ENCODE data around the gene TRIM72. TPM values are rescaled to one million over a fixed set of nuclear protein-coding genes. Genes with fewer than 3 reads are reported as not detected.
"Not testable (repeated sequence)": the region's sequence is repeated elsewhere in the genome, so short reads cannot be mapped to it uniquely, and the experiment has no call there.

TRIM72 gene
- total RNA-seq, 2 experiments from 2014 or later = 0.03 to 0.05 TPM

GRCh38 chr16:31192856-31193642 is 20.9 kb upstream of the TRIM72 start:
- H3K36me3 Mint-ChIP-seq (ENCODE audit: low read depth) = peaks cover 87% of the 10 kb centered on the region
- H3K4me1 Mint-ChIP-seq = peaks cover 64% of the 10 kb centered on the region
- no peaks in the 10 kb centered on the region for H3K27me3 Mint-ChIP-seq
- H3K27ac Mint-ChIP-seq = peak overlapping the region; percentile 56
- CTCF ChIA-PET = interaction anchor here (1.1 kb wide), 1 partner anchor 267 kb away, joined by 3 read pairs; no protein-coding TSS in a partner anchor
- H3K4me3 Mint-ChIP-seq = no peak overlapping the region
- POLR2A ChIA-PET = interaction anchor here (0.6 to 9.0 kb wide), 6 partner anchors 8 to 209 kb away, joined by 3 to 77 read pairs (median 4); partner anchors contain the start of gene FUS
- H3K9me3 Mint-ChIP-seq = no peaks in the 10 kb centered on the region
- DNase-seq = no peak

DNA sequence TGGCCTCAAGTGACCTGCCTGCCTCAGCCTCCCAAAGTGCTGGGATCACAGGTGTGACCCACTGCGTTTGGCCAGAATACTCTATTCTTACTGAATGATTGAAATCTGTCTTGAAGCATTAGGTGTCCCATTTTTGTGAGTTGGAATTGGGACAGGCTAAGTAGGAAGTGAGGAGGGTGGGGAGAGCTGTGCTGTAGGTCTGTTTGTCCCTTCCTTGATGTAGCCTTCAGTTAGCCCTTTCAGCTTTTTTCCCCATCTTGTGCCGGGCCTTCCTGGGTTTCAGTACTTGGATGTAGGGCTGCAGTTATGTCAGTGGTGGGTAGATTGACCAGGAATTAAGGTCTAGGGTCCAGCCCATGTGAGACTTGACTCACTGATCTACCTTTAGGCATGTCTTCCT is 20.0 kb upstream of the TRIM72 start:
- no peak overlapping the region for H3K27ac Mint-ChIP-seq
- no peaks in the 10 kb centered on the region for H3K9me3 Mint-ChIP-seq
- DNase-seq = no peak
- H3K4me3 Mint-ChIP-seq = no peak overlapping the region
- ChIA-PET CTCF (no interaction called here), POLR2A (interaction anchor here (0.6 to 9.0 kb wide), 4 partner anchors 9 to 209 kb away, joined by 3 to 77 read pairs (median 32); partner anchors contain the start of gene FUS)
- H3K27me3 Mint-ChIP-seq = no peaks in the 10 kb centered on the region
- peaks cover 85% of the 10 kb centered on the region for H3K36me3 Mint-ChIP-seq (ENCODE audit: low read depth)
- peaks cover 64% of the 10 kb centered on the region for H3K4me1 Mint-ChIP-seq

- ChIA-PET POLR2A (interaction anchor here (1.2 to 9.0 kb wide), 4 partner anchors 10 to 138 kb away, joined by 4 to 77 read pairs (median 50); partner anchors contain the start of gene FUS), CTCF (no interaction called here)
- Mint-ChIP-seq H3K27me3 (no peaks in the 10 kb centered on the region), H3K36me3 (ENCODE audit: low read depth) (peaks cover 84% of the 10 kb centered on the region), H3K4me1 (peaks cover 65% of the 10 kb centered on the region), H3K4me3 (no peak overlapping the region), H3K27ac (peak overlapping the region; percentile 42), H3K9me3 (no peaks in the 10 kb centered on the region)
- DNase-seq = no peak
These were observed 19.0 kb upstream of the TRIM72 start for GRCh38 chr16:31194898-31195297.

DNA sequence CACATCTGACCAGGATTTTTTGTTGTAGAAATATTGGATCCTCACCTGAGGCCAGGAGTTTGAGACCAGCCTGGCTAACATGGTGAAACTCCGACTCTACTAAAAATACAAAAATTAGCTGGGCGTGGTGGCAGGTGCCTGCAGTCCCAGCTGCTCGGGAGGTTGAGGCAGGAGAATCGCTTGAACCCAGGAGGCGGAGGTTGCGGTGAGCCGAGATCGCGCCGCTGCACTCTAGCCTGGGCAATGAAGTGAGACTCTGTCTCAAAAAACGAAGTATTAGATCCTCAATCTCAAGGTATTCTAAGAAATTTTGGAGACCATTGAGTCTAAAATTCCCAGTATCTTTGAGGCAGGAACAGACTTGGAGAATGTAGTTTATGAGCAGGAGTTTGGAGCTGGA is 18.1 kb upstream of the TRIM72 start:
- Mint-ChIP-seq H3K36me3 (ENCODE audit: low read depth) (peaks cover 76% of the 10 kb centered on the region), H3K4me1 (peaks cover 63% of the 10 kb centered on the region)
- H3K9me3 Mint-ChIP-seq, DNase-seq, CTCF ChIA-PET, H3K4me3 Mint-ChIP-seq, H3K27me3 Mint-ChIP-seq, H3K27ac Mint-ChIP-seq: not testable (repeated sequence)
- POLR2A ChIA-PET = interaction anchor here (0.6 to 9.0 kb wide), 5 partner anchors 11 to 137 kb away, joined by 3 to 77 read pairs (median 4); partner anchors contain the start of gene FUS

GRCh38 chr16:31196324-31197088 is 17.4 kb upstream of the TRIM72 start:
- CTCF ChIA-PET = no interaction called here
- Mint-ChIP-seq H3K27ac (peak overlapping the region; percentile 35), H3K27me3 (no peaks in the 10 kb centered on the region), H3K9me3 (no peaks in the 10 kb centered on the region), H3K36me3 (ENCODE audit: low read depth) (peaks cover 76% of the 10 kb centered on the region), H3K4me1 (peaks cover 66% of the 10 kb centered on the region), H3K4me3 (no peak overlapping the region)
- POLR2A ChIA-PET = interaction anchor here (0.6 to 9.0 kb wide), 6 partner anchors 12 to 261 kb away, joined by 3 to 77 read pairs (median 4); partner anchors contain the start of gene FUS
- no peak for DNase-seq

DNA sequence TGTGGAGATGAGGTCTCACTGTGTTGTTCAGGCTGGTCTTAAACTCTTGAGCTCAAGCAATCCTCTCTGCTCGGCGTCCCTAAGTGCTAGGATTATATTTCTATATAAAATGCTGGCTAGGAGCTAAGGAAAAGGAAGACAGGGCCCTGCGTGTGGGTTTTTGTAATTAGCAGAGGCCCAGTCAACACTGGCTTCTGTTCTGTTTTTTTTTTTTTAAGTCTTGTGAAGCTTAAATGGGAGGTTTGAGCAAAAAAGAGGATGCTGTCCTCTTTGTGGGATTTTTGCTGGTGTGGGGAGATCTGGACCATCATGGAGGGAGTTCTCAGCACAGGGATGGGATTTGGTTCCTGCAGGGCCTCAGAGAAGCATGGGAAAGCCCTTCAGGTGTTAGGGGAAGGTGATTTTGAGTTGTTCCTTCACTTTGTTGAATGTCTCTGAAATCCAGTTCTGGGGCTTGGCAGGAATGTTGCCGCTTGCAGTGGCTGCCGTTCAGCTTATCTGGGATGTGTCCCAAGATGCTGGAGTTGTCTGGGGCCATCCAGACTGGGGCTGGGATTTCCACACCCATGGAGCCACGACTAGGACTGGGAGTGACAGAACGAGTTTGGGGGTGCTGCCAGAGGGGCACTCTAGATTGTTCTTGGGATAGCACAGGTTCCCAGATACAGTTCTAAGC is 15.6 kb upstream of the TRIM72 start:
- no peak for DNase-seq
- ChIA-PET POLR2A (interaction anchor here (3.0 to 9.0 kb wide), 3 partner anchors 9 to 19 kb away, joined by 13 to 77 read pairs (median 42); partner anchors contain the start of gene FUS), CTCF (interaction anchor here (0.8 to 1.8 kb wide), 4 partner anchors 9 to 187 kb away, joined by 3 to 4 read pairs (median 3); no protein-coding TSS in a partner anchor)
- H3K36me3 Mint-ChIP-seq (ENCODE audit: low read depth) = peaks cover 64% of the 10 kb centered on the region
- peaks cover 65% of the 10 kb centered on the region for H3K4me1 Mint-ChIP-seq
- no peaks in the 10 kb centered on the region for H3K9me3 Mint-ChIP-seq
- peak overlapping the region; percentile 71 for H3K27ac Mint-ChIP-seq
- H3K4me3 Mint-ChIP-seq = no peak overlapping the region
- H3K27me3 Mint-ChIP-seq = no peaks in the 10 kb centered on the region

GRCh38 chr16:31199430-31200041 is 14.4 kb upstream of the TRIM72 start:
- POLR2A ChIA-PET = interaction anchor here (2.8 to 9.0 kb wide), 4 partner anchors 10 to 183 kb away, joined by 10 to 77 read pairs (median 42); partner anchors contain the start of gene FUS
- CTCF ChIA-PET = interaction anchor here (1.2 to 1.9 kb wide), 6 partner anchors 9 to 261 kb away, joined by 3 to 7 read pairs (median 4); partner anchors contain the start of gene FUS
- Mint-ChIP-seq H3K27me3 (no peaks in the 10 kb centered on the region), H3K4me1 (peaks cover 66% of the 10 kb centered on the region), H3K36me3 (ENCODE audit: low read depth) (peaks cover 55% of the 10 kb centered on the region), H3K27ac (peak overlapping the region; percentile 47), H3K4me3 (no peak overlapping the region), H3K9me3 (no peaks in the 10 kb centered on the region)
- DNase-seq = no peak

DNA sequence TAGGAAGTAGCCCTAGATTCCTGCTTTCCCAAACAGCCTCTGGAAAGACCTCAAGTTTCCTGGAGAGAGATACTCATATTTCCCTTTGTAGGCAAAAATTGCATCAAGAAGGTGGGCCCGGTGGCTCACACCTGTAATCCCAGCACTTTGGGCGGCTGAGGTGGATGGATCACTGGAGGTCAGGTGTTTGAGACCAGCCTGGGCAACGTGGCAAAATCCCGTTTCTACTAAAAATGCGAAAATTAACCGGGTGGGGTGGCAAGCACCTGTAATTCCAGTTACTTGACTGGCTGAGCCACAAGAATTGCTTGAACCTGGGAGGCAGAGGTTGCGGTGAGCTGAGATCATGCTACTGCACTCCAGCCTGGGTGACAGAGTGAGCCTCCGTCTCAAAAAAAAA is 13.8 kb upstream of the TRIM72 start:
- H3K4me3 Mint-ChIP-seq = not testable (repeated sequence)
- H3K4me1 Mint-ChIP-seq = peaks cover 67% of the 10 kb centered on the region

DNA sequence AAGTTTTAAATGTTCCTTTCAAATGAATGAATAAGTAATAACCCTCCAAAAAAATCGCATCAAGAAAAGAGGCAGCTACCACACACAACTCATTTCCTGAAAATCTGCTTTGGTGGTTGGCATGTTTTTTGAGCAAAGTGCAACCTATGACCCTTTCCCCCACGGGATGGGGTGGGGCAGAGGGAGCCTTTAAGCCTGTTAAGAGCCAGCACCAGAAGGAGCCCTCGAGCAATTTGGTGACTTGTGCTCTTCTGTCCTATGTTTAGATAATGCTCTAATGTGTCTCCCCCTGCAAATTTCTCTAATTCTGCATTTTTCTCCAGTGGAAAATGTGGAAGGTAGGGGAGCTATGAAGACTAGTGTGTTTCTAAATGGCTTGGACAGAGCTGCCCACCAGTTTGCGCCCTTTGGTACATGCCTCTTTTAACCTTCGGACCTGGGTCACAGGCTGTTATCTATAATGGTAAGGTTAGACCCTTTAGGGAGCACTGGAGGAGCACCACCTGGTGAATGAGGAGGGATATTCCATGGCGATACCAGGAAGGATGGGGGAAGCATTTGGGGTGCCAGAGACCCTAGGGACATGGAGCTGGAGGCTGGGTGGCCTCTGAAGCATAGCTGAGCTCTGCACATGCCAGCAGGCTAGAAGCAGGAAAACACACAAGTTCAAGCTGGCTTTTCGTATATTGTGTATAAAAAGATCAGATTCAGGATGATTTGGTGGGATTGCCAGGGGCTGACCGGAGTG is 12.9 kb upstream of the TRIM72 start:
- ChIA-PET CTCF (interaction anchor here (0.6 to 4.2 kb wide), 25 partner anchors 9 to 668 kb away, joined by 3 to 38 read pairs (median 5); partner anchors contain the start of genes FUS, PYDC1 and ZNF843), POLR2A (interaction anchor here (0.7 to 5.2 kb wide), 25 partner anchors 8 to 673 kb away, joined by 3 to 76 read pairs (median 4); partner anchors contain the start of genes ARMC5, FUS, ITGAM and PYDC1)
- Mint-ChIP-seq H3K4me1 (peaks cover 69% of the 10 kb centered on the region), H3K27ac (peak overlapping the region; percentile 79), H3K36me3 (ENCODE audit: low read depth) (peaks cover 48% of the 10 kb centered on the region), H3K4me3 (peak overlapping the region; percentile 87), H3K27me3 (no peaks in the 10 kb centered on the region), H3K9me3 (no peaks in the 10 kb centered on the region)
- peak; percentile 80 for DNase-seq

More for the DNA sequence above, 13.8 kb upstream of the TRIM72 start:
- peaks cover 54% of the 10 kb centered on the region for H3K36me3 Mint-ChIP-seq (ENCODE audit: low read depth)
- ChIA-PET POLR2A (interaction anchor here (1.3 to 5.2 kb wide), 10 partner anchors 10 to 259 kb away, joined by 3 to 76 read pairs (median 31); partner anchors contain the start of genes ARMC5, FUS, PYDC1 and TRIM72), CTCF (interaction anchor here (0.6 to 4.2 kb wide), 17 partner anchors 10 to 669 kb away, joined by 3 to 38 read pairs (median 5); partner anchors contain the start of genes FUS, PYDC1 and ZNF843)
- not testable (repeated sequence) for H3K9me3 Mint-ChIP-seq, H3K27me3 Mint-ChIP-seq, DNase-seq
- H3K27ac Mint-ChIP-seq = peak overlapping the region; percentile 47

GRCh38 chr16:31201582-31202413 is 12.1 kb upstream of the TRIM72 start:
- Mint-ChIP-seq H3K27ac (peak overlapping the region; percentile 79), H3K36me3 (ENCODE audit: low read depth) (peaks cover 40% of the 10 kb centered on the region), H3K27me3 (peaks cover 4% of the 10 kb centered on the region), H3K4me3 (peak overlapping the region; percentile 87), H3K9me3 (no peaks in the 10 kb centered on the region), H3K4me1 (peaks cover 64% of the 10 kb centered on the region)
- POLR2A ChIA-PET = interaction anchor here (0.6 to 5.2 kb wide), 34 partner anchors 8 to 672 kb away, joined by 3 to 76 read pairs (median 4); partner anchors contain the start of genes ARMC5, FUS, ITGAM and PYDC1
- CTCF ChIA-PET = interaction anchor here (0.6 to 4.2 kb wide), 23 partner anchors 8 to 675 kb away, joined by 3 to 38 read pairs (median 5); partner anchors contain the start of genes ITGAX, PYDC1, TRIM72 and ZNF843
- peak; percentile 55 for DNase-seq

Data from activated CD4-positive, alpha-beta memory T cell treated with anti-CD3 and anti-CD28 coated beads, Interleukin-2, amount 10 ng/mL, durations not matched to agents 7 days and 5 days (primary cell).